GM19452 (cell line): ENCODE results near the gene ESPN.

Experiments used
- ATAC-seq: cut with Tn5 transposase; IDR thresholded peaks from one replicate; pipeline ENCODE4 v1.9.1; 2021; ENCODE audit not compliant: unreplicated experiment

The ESPN gene

GRCh38 chr1:6463120-6463412, 38.5 kb downstream of the ESPN start:
- no peak for ATAC-seq

GRCh38 chr1:6464514-6464836, 39.9 kb downstream of the ESPN start:
- ATAC-seq = no peak

GRCh38 chr1:6464915-6465314, 40.3 kb downstream of the ESPN start:
- no peak for ATAC-seq

GRCh38 chr1:6465461-6466005, 41.0 kb downstream of the ESPN start:
- ATAC-seq = no peak

DNA sequence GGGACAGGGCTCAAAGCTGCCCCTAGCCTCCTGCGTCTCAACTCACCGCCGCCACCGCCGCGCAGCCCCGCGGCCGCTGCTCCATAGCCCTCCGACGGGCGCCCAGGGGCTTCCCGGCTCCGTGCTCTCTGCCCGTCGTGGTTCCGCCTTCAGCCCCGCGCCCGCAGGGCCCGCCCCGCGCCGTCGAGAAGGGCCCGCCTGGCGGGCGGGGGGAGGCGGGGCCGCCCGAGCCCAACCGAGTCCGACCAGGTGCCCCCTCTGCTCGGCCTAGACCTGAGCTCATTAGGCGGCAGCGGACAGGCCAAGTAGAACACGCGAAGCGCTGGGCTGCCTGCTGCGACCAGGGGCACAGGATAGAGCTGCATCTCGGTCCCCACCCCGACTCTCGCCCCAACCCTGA, 41.4 kb downstream of the ESPN start, which contains the start of gene TNFRSF25:
TNFRSF25 (minus strand) TSS at position 151 of the 400 bp plus-strand sequence; CDS start at position 85, 66 bp downstream.
- no peak for ATAC-seq

- no peak for ATAC-seq
Measured at GRCh38 chr1:6466751-6467150, 42.2 kb downstream of the ESPN start.

- no peak for ATAC-seq
Measured at GRCh38 chr1:6467224-6467623, 42.6 kb downstream of the ESPN start.

GRCh38 chr1:6467744-6468688, 43.4 kb downstream of the ESPN start:
- ATAC-seq = no peak

DNA sequence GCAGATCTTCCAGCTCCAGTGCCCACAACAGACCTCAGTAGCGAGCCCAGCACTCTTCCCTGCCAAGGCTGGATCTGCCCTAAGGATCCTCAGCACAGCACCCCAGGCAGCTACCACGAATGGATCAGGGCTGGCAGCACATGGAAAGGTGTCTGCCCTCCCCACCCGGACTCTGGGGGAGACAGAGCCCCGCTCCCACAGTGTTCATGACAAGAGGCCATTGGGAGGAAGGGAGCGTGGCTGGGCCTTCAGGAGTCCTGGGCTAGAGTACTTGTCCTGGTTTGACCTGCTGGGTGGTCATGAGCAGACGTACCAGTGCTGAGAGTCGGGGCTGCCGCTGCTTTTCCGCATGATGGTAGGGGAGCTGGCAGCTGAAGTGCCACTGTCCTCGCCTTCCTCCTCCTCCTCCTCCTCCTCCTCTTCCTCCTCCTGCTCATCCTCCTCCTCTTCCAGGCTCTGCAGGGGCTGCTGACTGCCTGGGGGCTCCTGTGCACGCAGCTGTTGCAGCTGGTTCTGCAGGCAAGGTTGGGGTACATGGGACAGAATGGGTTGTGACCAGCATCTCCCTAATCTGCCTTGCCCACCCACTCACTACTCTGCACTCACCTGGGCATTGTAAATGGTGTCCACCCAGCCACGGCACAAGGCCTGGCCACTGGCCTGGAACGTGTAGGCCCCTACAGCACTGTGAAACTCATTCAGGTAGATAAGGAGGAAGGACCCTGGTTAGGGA, 44.3 kb downstream of the ESPN start:
- no peak for ATAC-seq

GRCh38 chr1:6470132-6471085, 45.8 kb downstream of the ESPN start:
- no peak for ATAC-seq

DNA sequence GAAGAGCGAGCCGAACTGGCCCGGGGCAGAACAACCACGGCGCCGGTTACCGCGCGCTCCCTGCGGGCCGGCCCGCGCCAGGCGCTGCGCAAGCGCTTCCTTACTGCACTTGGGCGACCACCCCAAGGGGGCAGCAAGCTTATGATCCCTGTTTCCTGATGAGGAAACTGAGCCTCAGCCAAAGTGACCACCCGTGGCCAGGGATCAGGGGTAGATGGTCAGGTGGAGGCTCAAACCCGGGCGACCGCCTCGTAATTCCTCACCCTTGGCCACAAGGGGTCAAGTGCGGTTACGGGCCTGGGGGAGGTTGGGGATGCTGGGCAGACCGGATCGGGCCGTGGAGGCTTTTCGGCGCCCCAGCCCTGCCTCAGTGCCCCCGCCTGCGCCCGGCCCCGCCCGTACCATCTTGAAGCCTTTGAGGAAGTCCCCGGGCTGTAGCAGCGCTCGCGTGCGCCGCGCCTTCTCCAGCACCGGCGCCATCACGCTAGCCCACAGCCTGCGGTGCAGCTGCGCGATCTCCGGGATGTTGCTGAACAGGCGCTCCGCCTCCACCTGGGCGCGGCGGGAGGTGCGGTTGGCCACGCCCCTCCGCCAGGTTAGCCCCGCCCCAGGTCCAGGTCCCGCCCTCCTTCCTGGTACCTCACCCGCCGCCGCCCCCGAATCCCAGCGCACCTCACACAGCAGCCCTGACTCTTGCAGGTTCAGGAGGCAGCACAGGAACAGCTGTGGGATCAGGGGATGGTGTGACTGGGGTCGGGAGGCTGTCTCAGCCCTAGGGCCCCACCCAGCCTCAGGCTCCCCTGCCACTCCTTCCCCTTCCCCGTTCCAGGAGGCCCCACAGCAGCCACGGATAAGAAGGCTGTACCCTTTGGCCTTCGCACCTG, 46.8 kb downstream of the ESPN start:
- no peak for ATAC-seq

DNA sequence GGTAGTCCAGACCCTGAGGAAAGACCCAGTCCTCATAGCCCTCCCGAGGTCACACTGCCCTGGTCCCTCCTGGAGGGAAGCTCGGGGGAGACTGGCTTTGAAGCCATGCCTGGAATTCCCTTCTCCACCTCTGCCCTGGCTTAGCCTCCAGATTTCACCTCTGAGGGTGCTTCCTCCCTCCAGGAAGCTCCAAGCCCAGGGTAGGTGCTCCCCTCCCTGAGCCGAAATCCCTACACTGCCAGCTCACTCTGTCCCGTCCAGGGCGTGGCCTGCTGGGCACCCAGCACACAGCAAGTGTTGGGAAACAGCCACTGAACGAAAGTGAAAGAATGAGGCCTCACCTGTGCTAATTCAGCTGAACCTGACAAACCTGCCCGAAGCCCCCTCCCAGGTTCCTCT, 47.4 kb downstream of the ESPN start:
- ATAC-seq = no peak

- ATAC-seq = no peak
Measured at GRCh38 chr1:6472391-6472790, 47.8 kb downstream of the ESPN start.

GRCh38 chr1:6473156-6473555, 48.6 kb downstream of the ESPN start:
- no peak for ATAC-seq

DNA sequence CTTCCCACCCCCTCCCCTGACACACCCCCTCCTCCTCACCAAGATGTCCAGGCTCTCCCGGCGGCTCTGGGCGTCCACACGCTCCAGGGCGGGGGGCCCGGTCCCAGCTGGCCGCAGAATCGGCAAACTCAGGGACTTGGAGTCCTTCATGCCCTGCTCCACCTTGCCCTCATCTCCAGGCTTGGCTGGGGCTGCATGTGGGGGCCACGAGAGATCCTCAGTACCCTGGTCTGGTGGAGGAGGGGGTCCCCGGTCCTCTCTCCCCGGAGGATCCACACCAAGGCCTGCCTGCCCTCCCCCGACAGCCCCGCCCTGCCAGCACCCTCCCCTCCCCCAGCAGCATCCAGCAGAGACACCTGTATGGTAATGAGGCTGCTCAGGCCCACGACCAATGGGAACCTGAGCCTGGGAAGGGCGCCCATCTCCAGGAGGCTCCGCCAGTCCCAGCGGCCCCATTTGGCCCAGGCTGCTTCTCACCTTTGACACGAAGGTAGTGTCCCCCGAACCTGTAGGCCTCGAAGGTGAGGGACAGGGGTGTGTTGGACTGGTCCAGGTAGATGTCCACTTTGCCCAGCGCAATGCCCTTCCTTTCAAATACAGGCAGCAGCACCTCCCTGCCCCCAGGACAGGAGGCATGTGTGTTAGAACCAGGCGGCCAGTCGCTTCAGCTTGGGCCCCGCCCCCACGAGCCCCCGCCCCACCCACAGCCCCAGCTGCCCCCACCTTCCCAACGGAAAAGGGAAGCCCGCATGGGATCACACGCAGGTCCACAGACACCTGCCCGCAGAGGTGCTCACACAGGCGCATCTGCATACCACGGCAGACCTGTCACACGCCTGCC, 49.6 kb downstream of the ESPN start:
- ATAC-seq = no peak

GRCh38 chr1:6474815-6475282, 50.3 kb downstream of the ESPN start:
- ATAC-seq = no peak

- ATAC-seq = no peak
Measured at GRCh38 chr1:6475381-6476133, 51.0 kb downstream of the ESPN start.

DNA sequence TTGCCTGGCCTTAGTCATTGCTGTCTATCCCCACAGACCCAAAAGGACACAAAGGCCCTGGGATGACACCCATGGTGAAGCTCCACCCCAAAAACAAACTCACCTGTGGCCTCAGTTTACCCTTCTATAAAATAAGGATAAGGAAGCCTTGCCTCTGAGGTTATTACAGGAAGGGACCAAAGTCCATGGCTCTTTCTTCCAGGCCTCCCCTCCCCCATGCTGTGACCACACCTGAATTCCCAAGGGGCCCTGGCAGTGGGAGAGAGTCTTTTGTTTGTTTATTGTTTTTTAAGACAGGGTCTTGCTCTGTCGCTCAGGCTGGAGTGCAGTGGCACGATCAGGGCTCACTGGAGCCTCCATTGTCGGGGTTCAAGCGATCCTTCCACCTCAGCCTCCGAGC, 51.9 kb downstream of the ESPN start:
- no peak for ATAC-seq
